Measurements from ENCODE around the gene FAM107B. TPM values are rescaled to one million over a fixed set of nuclear protein-coding genes. Genes with fewer than 3 reads are reported as not detected.

The FAM107B gene
- total and polyA plus RNA-seq, 10 of the 15 experiments (the other 5 are each of a cell fraction or from before 2014, with no cell fraction given), result 22.9 to 162 (median 86.6) TPM

- Histone ChIP-seq H4K20me1 (ENCODE audit: control insufficient read depth, insufficient read depth) (no peaks in the 10 kb centered on the region), H3K9ac (ENCODE audit: control insufficient read depth, insufficient read depth, low read length) (no peak overlapping the region), H3K36me3 (ENCODE audit: control insufficient read depth in 2 of 2, insufficient read depth in 2 of 2, low read length in 1 of 2) (no peaks in the 10 kb centered on the region), H3K9me3 (replicated peaks; ENCODE audit: control insufficient read depth, insufficient read depth, low read length) (no peaks in the 10 kb centered on the region), H3K27ac (ENCODE audit: control insufficient read depth, insufficient read depth) (no peak overlapping the region), H2AFZ (ENCODE audit: control insufficient read depth, low read depth, low read length) (no peak overlapping the region), H3K79me2 (ENCODE audit: control insufficient read depth, insufficient read depth, low read length) (no peaks in the 10 kb centered on the region), H3K4me2 (ENCODE audit: control insufficient read depth, insufficient read depth) (no peak overlapping the region), H3K27me3 (replicated peaks in 1 of 2; ENCODE audit: control insufficient read depth in 2 of 2, insufficient read depth in 2 of 2, low read length in 1 of 2) (no peaks in the 10 kb centered on the region), H3K4me1 (ENCODE audit: control insufficient read depth, insufficient read depth, low read length) (no peaks in the 10 kb centered on the region), H3K4me3 (no peak overlapping the region)
- ChIA-PET SMC1A (ENCODE audit: uncharacterized antibody, unreplicated experiment) (interaction anchor here (1.0 to 5.6 kb wide), 4 partner anchors 12 to 51 kb away, joined by 3 to 38 read pairs (median 6); no protein-coding TSS in a partner anchor), CTCF (interaction anchor here (0.6 to 2.6 kb wide), 4 partner anchors 10 to 172 kb away, joined by 4 to 7 read pairs (median 6); no protein-coding TSS in a partner anchor), RAD21 (ENCODE audit: unreplicated experiment) (no interaction called here), POLR2A (interaction anchor here (0.6 to 1.8 kb wide), 5 partner anchors 9 to 28 kb away, joined by 3 to 8 read pairs (median 4); no protein-coding TSS in a partner anchor)
- WGBS (ENCODE audit: insufficient coverage, insufficient replicate concordance, low lambda C conversion rate, missing lambda C conversion rate), result 50% methylated on average over 10 of the region's 10 CpGs
- FAIRE-seq, result no peak
- no peak for DNase-seq (ENCODE audit: low read depth, low spot score)
- ATAC-seq, result no peak
- no peak for TF ChIP-seq ZBTB11 (CRISPR knock-in tag; IDR thresholded peaks at IDR 0.05)
- TF ChIP-seq RAD21 (IDR thresholded peaks at IDR 0.05; ENCODE audit: insufficient read depth, low read depth, low read length), result no peak
- TF ChIP-seq HDAC6 (IDR thresholded peaks at IDR 0.05; ENCODE audit: unreplicated experiment), result no peak
- TF ChIP-seq RFX5 (IDR thresholded peaks at IDR 0.05; ENCODE audit: low read depth, low read length), result no peak
- TF ChIP-seq SPI1 (IDR thresholded peaks at IDR 0.05; ENCODE audit: borderline replicate concordance, insufficient read depth, low read depth, low read length), result no peak
- TF ChIP-seq PAX8 (IDR thresholded peaks at IDR 0.05), result no peak
- no peak for TF ChIP-seq KAT2A (conservative IDR thresholded peaks at IDR 0.05; ENCODE audit: control insufficient read depth, low read depth, low read length)
- no peak for TF ChIP-seq BCLAF1 (IDR thresholded peaks at IDR 0.05)
- no peak for TF ChIP-seq YY1 (IDR thresholded peaks at IDR 0.05; ENCODE audit: low read depth, low read length)
- TF ChIP-seq NR2C2 (IDR thresholded peaks at IDR 0.05; ENCODE audit: borderline replicate concordance, control insufficient read depth, insufficient read length, low read depth), result no peak
- in situ Hi-C loops (cut with MboI), result no loop called here
- no TSS peak for BruUV-seq (replicated peaks)
- intact Hi-C loops (cut with micrococcal nuclease; ENCODE audit: unreplicated experiment), result no loop called here
These were observed 148.8 kb downstream of the FAM107B start for GRCh38 chr10:14625765-14626525.

Measured in GM12878 (cell line).